ENCODE results near the gene FCER1G. TPM values are rescaled to one million over a fixed set of nuclear protein-coding genes. Genes with fewer than 3 reads are reported as not detected.

FCER1G gene
- total and polyA plus RNA-seq, 2 of the 8 experiments (the other 6 are each of a cell fraction or from before 2014, with no cell fraction given), result 1.6 TPM; not detected in 1

DNA sequence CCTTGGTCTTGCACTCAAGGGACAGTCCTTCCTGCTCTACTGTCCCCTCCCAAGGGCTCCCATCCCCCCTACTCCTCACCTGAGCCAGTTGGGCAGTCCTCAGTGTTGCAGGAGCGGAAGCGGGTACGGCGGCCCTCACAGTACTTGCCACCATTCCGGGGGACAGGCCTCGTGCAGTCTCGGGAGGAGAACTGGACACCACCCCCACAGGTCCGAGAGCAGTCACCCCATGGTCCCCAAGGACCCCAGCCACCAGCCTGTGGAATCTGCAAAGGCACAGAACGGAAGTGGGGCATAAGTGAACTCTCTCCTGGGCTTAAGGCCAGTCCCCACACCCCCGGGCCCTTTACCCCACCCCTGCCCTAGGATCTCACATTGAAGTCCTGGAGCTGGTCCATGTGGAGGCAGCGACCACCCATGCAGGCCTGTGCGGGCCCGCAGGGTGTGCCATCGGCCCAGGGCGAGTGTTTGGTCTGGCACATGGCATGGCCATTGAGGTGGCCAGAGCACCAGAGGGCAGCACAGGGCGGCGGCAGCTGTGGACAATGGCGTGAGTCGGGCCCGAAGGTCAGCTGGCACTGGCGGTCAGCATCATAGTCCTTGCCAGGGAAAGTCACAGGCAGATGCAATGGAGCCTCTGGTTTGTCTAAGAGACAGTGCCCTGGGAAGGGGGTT is 21.4 kb upstream of the FCER1G start:
- CTCF ChIA-PET (ENCODE audit: partially characterized antibody), result interaction anchor here (0.5 to 6.1 kb wide), 15 partner anchors 9 to 188 kb away, joined by 3 to 67 read pairs (median 6); partner anchors contain the start of genes APOA2, FCER1G, NDUFS2 and PPOX
- WGBS, 2 experiments (ENCODE audit: extremely low coverage in 1 of 2, insufficient coverage in 1 of 2, insufficient read length in 1 of 2, insufficient replicate concordance in 2 of 2, low coverage in 1 of 2, low lambda C conversion rate in 2 of 2, missing lambda C conversion rate in 1 of 2), result 94% methylated on average over 20 of the region's 21 CpGs; no CpG with 5 or more reads in 1 of the 2 experiments
- peaks cover 9% of the 10 kb centered on the region; the same call in 1 of the 2 replicates for H3K23me2 ChIP-seq (ENCODE audit: low read depth, low read length)
- TF ChIP-seq CEBPB (IDR thresholded peaks at IDR 0.05; ENCODE audit: low read depth, low read length) (no peak), YY1 (IDR thresholded peaks at IDR 0.05; ENCODE audit: low read depth, low read length) (no peak), RAD21 (IDR thresholded peaks at IDR 0.05 in 1 of 2, conservative IDR thresholded peaks at IDR 0.05 in 1 of 2; ENCODE audit: low read depth in 2 of 2, low read length in 2 of 2) (no peak; a peak in 1 of 4 replicates), TAF1 (IDR thresholded peaks at IDR 0.05; ENCODE audit: low read depth, low read length) (no peak), RNF2 (IDR thresholded peaks at IDR 0.05; ENCODE audit: borderline replicate concordance, low read depth, low read length, missing control alignments, poor library complexity, severe bottlenecking) (no peak), CTBP2 (IDR thresholded peaks at IDR 0.05; ENCODE audit: borderline replicate concordance, insufficient read depth, insufficient read length, low read length) (no peak), SIX5 (IDR thresholded peaks at IDR 0.05; ENCODE audit: low read depth, low read length) (no peak), HDAC2 (IDR thresholded peaks at IDR 0.05; ENCODE audit: borderline replicate concordance in 1 of 2, low read depth in 2 of 2, low read length in 2 of 2) (no peak), SP4 (IDR thresholded peaks at IDR 0.05; ENCODE audit: low read length) (no peak), CREB1 (IDR thresholded peaks at IDR 0.05) (no peak)
- TF ChIP-seq, protein P1, sequence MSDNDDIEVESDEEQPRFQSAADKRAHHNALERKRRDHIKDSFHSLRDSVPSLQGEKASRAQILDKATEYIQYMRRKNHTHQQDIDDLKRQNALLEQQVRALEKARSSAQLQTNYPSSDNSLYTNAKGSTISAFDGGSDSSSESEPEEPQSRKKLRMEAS (IDR thresholded peaks at IDR 0.05), result 0 out of 2 replicates have a peak, but pooled peaks have one; percentile 29

More for the DNA sequence above, 21.4 kb upstream of the FCER1G start:
- Histone ChIP-seq H3K4ac (replicated peaks; ENCODE audit: insufficient read length, low read depth, low read length) (no peak overlapping the region), H4K5ac (ENCODE audit: insufficient read length, low read depth, low read length) (no peak overlapping the region), H4K20me1 (replicated peaks in 1 of 2; ENCODE audit: control insufficient read depth in 1 of 2, insufficient read depth in 2 of 2, low read length in 2 of 2) (no peaks in the 10 kb centered on the region), H2BK20ac (ENCODE audit: low read length) (no peak overlapping the region), H3K4me1 (replicated peaks in 1 of 4; ENCODE audit: control insufficient read depth in 3 of 4, insufficient read depth in 4 of 4, low read length in 3 of 4) (peaks cover 3 to 21% (median 19%) of the 10 kb centered on the region in 4 experiments), H3K4me2 (ENCODE audit: insufficient read depth in 1 of 2, low read depth in 2 of 2, low read length in 2 of 2) (no peak overlapping the region), H3K18ac (ENCODE audit: extremely low read depth, low read length) (no peak overlapping the region), H3K4me3 (ENCODE audit: extremely low read depth in 1 of 4, insufficient read depth in 2 of 4, low read depth in 3 of 4, low read length in 4 of 4) (no peak overlapping the region), H2AK5ac (ENCODE audit: low read depth, low read length) (no peak overlapping the region), H3K79me2 (ENCODE audit: control insufficient read depth in 1 of 2, insufficient read depth in 2 of 2, low read length in 2 of 2) (peaks cover 0 to 5% of the 10 kb centered on the region in 2 experiments; a peak in 1 of 4 replicates), H2BK5ac (ENCODE audit: low read depth, low read length) (no peak overlapping the region; the same call in 1 of the 2 replicates), H2BK120ac (replicated peaks; ENCODE audit: low read depth, low read length) (no peak overlapping the region), H3K56ac (replicated peaks; ENCODE audit: insufficient read length, low read depth, low read length) (no peak overlapping the region), H3K36me3 (ENCODE audit: control insufficient read depth in 2 of 4, insufficient read depth in 4 of 4, low read length in 3 of 4) (peaks cover 4 to 14% (median 10%) of the 10 kb centered on the region in 4 experiments; a peak in 5 of 8 replicates), H3K14ac (ENCODE audit: insufficient read length) (no peak overlapping the region), H2BK12ac (ENCODE audit: low read depth, low read length) (no peak overlapping the region), H3K27ac (ENCODE audit: low read depth, low read length) (no peak overlapping the region), H3K27me3 (replicated peaks in 1 of 4; ENCODE audit: control insufficient read depth in 3 of 4, extremely low read depth in 1 of 4, insufficient read depth in 3 of 4, low read length in 3 of 4) (no peaks in the 10 kb centered on the region; a peak in 1 of 7 replicates), H3K9ac (replicated peaks in 1 of 4; ENCODE audit: extremely low read depth in 1 of 4, low read depth in 3 of 4, low read length in 3 of 4) (no peak overlapping the region), H3K79me1 (ENCODE audit: low read depth, low read length) (peaks cover 6% of the 10 kb centered on the region; the same call in 1 of the 2 replicates), H4K91ac (replicated peaks; ENCODE audit: insufficient read length, low read length) (no peak overlapping the region), H4K8ac (ENCODE audit: extremely low read depth, insufficient read depth, low read length) (peak overlapping the region; percentile 8; the same call in 1 of the 2 replicates), H3K23ac (ENCODE audit: insufficient read length) (no peak overlapping the region), H3K9me3 (ENCODE audit: insufficient read depth in 2 of 2, low read depth in 1 of 2, low read length in 1 of 2) (no peaks in the 10 kb centered on the region), H2AFZ (ENCODE audit: low read length) (no peak overlapping the region), H2BK15ac (ENCODE audit: low read length) (no peak overlapping the region)
- DNase-seq (ENCODE audit: low read depth in 1 of 2, low spot score in 2 of 2) (no peak), FAIRE-seq (no peak)
- POLR2A ChIA-PET (ENCODE audit: partially characterized antibody), result interaction anchor here (0.6 to 4.6 kb wide), 3 partner anchors 9 to 37 kb away, joined by 3 to 45 read pairs (median 21); partner anchors contain the start of genes B4GALT3 and NDUFS2
